Measurements from ENCODE around the gene KLF4.
"Not testable (repeated sequence)": the region's sequence is repeated elsewhere in the genome, so short reads cannot be mapped to it uniquely, and the experiment has no call there.

The KLF4 gene

GRCh38 chr9:107489687-107490605 is at the start of gene KLF4:
KLF4 (minus strand) TSS chr9:107489769; CDS start chr9:107489172, 597 bp downstream.
- peak; percentile 93 for DNase-seq (ENCODE audit: low spot score)

- no peak for DNase-seq (ENCODE audit: low spot score)
These were observed 46.9 kb upstream of the KLF4 start for GRCh38 chr9:107536462-107536861.

- no peak for DNase-seq (ENCODE audit: low spot score)
These were observed 45.0 kb upstream of the KLF4 start for GRCh38 chr9:107534510-107535078.

GRCh38 chr9:107530679-107531078 is 41.1 kb upstream of the KLF4 start:
- DNase-seq (ENCODE audit: low spot score), result no peak

- DNase-seq (ENCODE audit: low spot score), result no peak
These were observed 39.1 kb upstream of the KLF4 start for GRCh38 chr9:107528686-107529085.

GRCh38 chr9:107523539-107523938 is 34.0 kb upstream of the KLF4 start:
- no peak for DNase-seq (ENCODE audit: low spot score)

GRCh38 chr9:107520186-107520585 is 30.6 kb upstream of the KLF4 start:
- DNase-seq (ENCODE audit: low spot score), result no peak

- no peak for DNase-seq (ENCODE audit: low spot score)
These were observed 28.7 kb upstream of the KLF4 start for GRCh38 chr9:107518037-107518807.

GRCh38 chr9:107513464-107514100 is 24.0 kb upstream of the KLF4 start:
- DNase-seq (ENCODE audit: low spot score), result no peak

GRCh38 chr9:107504585-107505455 is 15.3 kb upstream of the KLF4 start:
- peak; percentile 85 for DNase-seq (ENCODE audit: low spot score)

- DNase-seq (ENCODE audit: low spot score), result no peak
These were observed 12.9 kb upstream of the KLF4 start for GRCh38 chr9:107502464-107502863.

- DNase-seq (ENCODE audit: low spot score), result not testable (repeated sequence)
These were observed 11.0 kb upstream of the KLF4 start for GRCh38 chr9:107500421-107501200.

GRCh38 chr9:107496976-107497375 is 7.4 kb upstream of the KLF4 start:
- DNase-seq (ENCODE audit: low spot score), result no peak

- no peak for DNase-seq (ENCODE audit: low spot score)
These were observed 2.9 kb upstream of the KLF4 start for GRCh38 chr9:107492381-107492970.

GRCh38 chr9:107491081-107492053 is 1.8 kb upstream of the KLF4 start:
- no peak for DNase-seq (ENCODE audit: low spot score)

- peak; percentile 31 for DNase-seq (ENCODE audit: low spot score)
These were observed 1.0 kb upstream of the KLF4 start for GRCh38 chr9:107490606-107490970.

GRCh38 chr9:107489144-107489673 is 360 bp downstream of the KLF4 start:
- peak; percentile 20 for DNase-seq (ENCODE audit: low spot score)

GRCh38 chr9:107488375-107489143 is 1.0 kb downstream of the KLF4 start:
- DNase-seq (ENCODE audit: low spot score), result no peak
